Measurements from ENCODE around the gene BPIFB4.

DNA sequence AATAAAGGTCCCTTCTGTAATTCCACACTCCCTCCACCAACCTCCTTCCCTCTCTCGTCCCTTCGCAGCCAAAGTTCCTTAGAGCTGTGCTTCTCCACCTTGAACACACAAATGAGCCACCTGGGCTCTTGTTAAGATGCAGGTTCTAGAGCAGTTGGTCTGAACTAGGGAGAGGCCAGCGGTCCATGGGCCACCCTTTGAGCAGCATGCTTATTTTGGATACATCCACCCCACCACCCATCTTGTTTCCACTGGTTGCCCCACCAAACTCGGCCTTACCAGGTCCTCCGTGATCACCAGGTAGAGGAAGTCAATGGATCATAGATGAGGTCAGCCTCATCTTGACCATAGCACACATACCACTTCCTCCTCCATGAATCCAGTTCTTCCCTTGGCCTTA lies 81.2 kb downstream of the BPIFB4 start:
- TF ChIP-seq EZH2 (IDR thresholded peaks at IDR 0.05) (no peak), POLR2AphosphoS5 (IDR thresholded peaks at IDR 0.05; ENCODE audit: borderline replicate concordance, low read depth, low read length) (no peak)
